Measurements from ENCODE around the gene ANKRD16. TPM values are rescaled to one million over a fixed set of nuclear protein-coding genes. Genes with fewer than 3 reads are reported as not detected.

ANKRD16 gene
- total and polyA plus RNA-seq, 2 of the 8 experiments (the other 6 are each of a cell fraction or from before 2014, with no cell fraction given): 8.2 to 12.7 TPM

DNA sequence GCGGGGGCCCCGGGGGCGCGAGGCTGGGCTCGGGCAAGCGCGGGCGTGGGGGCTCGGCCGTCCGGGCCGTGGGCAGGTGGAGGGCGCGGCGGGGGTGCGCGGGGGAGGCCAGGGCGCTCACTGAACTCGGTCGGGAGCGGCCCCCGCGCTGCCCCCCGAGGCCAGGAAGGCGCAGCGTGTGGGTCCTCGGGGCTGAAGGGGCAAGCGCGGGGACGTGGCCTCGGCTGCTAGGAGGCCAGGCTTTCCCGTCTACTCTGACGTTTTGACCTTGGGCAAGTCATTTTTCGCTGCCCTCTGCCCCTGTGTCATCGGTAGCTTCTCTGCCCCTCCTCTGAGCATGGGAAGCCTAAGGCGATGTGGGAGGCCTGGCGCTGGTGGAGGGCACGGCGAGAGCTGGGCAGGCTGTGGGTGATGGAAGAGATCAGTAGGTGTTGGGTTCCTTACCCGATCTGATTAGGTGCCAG lies 791 bp upstream of the ANKRD16 start:
- CTCF ChIA-PET (ENCODE audit: partially characterized antibody): interaction anchor here (0.6 to 4.2 kb wide), 4 partner anchors 17 to 1612 kb away, joined by 3 to 25 read pairs (median 4); no protein-coding TSS in a partner anchor
- H3K36me3 ChIP-seq (ENCODE audit: control insufficient read depth in 2 of 4, insufficient read depth in 4 of 4, low read length in 3 of 4): peaks cover 2 to 42% (median 13%) of the 10 kb centered on the region in 4 experiments; a peak in 5 of 8 replicates
- no peak overlapping the region for H3K14ac ChIP-seq (ENCODE audit: insufficient read length)
- H3K23ac ChIP-seq (ENCODE audit: insufficient read length): no peak overlapping the region
- H2BK15ac ChIP-seq (ENCODE audit: low read length): no peak overlapping the region
- H2AFZ ChIP-seq (ENCODE audit: low read length): no peak overlapping the region
- POLR2A ChIA-PET (ENCODE audit: partially characterized antibody): interaction anchor here (0.7 to 4.4 kb wide), 8 partner anchors 13 to 114 kb away, joined by 3 to 21 read pairs (median 12); partner anchors contain the start of genes GDI2 and IL15RA
- H4K5ac ChIP-seq (ENCODE audit: insufficient read length, low read depth, low read length): no peak overlapping the region
- H3K27me3 ChIP-seq (replicated peaks in 1 of 4; ENCODE audit: control insufficient read depth in 3 of 4, extremely low read depth in 1 of 4, insufficient read depth in 3 of 4, low read length in 3 of 4): no peaks in the 10 kb centered on the region; a peak in 1 of 7 replicates
- no peak overlapping the region for H2BK20ac ChIP-seq (ENCODE audit: low read length)
- peaks cover 13% of the 10 kb centered on the region for H3K23me2 ChIP-seq (ENCODE audit: low read depth, low read length)
- no peak overlapping the region for H2BK12ac ChIP-seq (ENCODE audit: low read depth, low read length)
- peak overlapping the region; percentile 76 to 90 for H3K4me2 ChIP-seq (ENCODE audit: insufficient read depth in 1 of 2, low read depth in 2 of 2, low read length in 2 of 2)
- H3K4me1 ChIP-seq (replicated peaks in 1 of 4; ENCODE audit: control insufficient read depth in 3 of 4, insufficient read depth in 4 of 4, low read length in 3 of 4): peaks cover 5 to 14% (median 5%) of the 10 kb centered on the region in 4 experiments; a peak in 6 of 7 replicates
- H4K20me1 ChIP-seq (replicated peaks in 1 of 2; ENCODE audit: control insufficient read depth in 1 of 2, insufficient read depth in 2 of 2, low read length in 2 of 2): peaks cover 17 to 24% of the 10 kb centered on the region in 2 experiments
- H3K18ac ChIP-seq (ENCODE audit: extremely low read depth, low read length): no peak overlapping the region
- H4K91ac ChIP-seq (replicated peaks; ENCODE audit: insufficient read length, low read length): no peak overlapping the region
- H3K79me1 ChIP-seq (ENCODE audit: low read depth, low read length): peaks cover 21% of the 10 kb centered on the region
- FAIRE-seq (no peak), DNase-seq (ENCODE audit: low read depth in 1 of 2, low spot score in 2 of 2) (no peak)
- H3K4me3 ChIP-seq (ENCODE audit: extremely low read depth in 1 of 4, insufficient read depth in 2 of 4, low read depth in 3 of 4, low read length in 4 of 4): peak overlapping the region; percentile 69 to 98 (median 80)
- peak overlapping the region; percentile 40 to 91 (median 68) for H3K9ac ChIP-seq (replicated peaks in 1 of 4; ENCODE audit: extremely low read depth in 1 of 4, low read depth in 3 of 4, low read length in 3 of 4)
- no peak overlapping the region for H4K8ac ChIP-seq (ENCODE audit: extremely low read depth, insufficient read depth, low read length)
- H3K79me2 ChIP-seq (ENCODE audit: control insufficient read depth in 1 of 2, insufficient read depth in 2 of 2, low read length in 2 of 2): peaks cover 8 to 59% of the 10 kb centered on the region in 2 experiments
- H2BK5ac ChIP-seq (ENCODE audit: low read depth, low read length): no peak overlapping the region
- 10% methylated on average over 13 of the region's 40 CpGs; no CpG with 5 or more reads in 1 of the 2 experiments for WGBS, 2 experiments (ENCODE audit: extremely low coverage in 1 of 2, insufficient coverage in 1 of 2, insufficient read length in 1 of 2, insufficient replicate concordance in 2 of 2, low coverage in 1 of 2, low lambda C conversion rate in 2 of 2, missing lambda C conversion rate in 1 of 2)
- no peak overlapping the region for H3K27ac ChIP-seq (ENCODE audit: low read depth, low read length)
- H3K4ac ChIP-seq (replicated peaks; ENCODE audit: insufficient read length, low read depth, low read length): no peak overlapping the region
- H2BK120ac ChIP-seq (replicated peaks; ENCODE audit: low read depth, low read length): no peak overlapping the region
- H3K9me3 ChIP-seq (ENCODE audit: insufficient read depth in 2 of 2, low read depth in 1 of 2, low read length in 1 of 2): no peaks in the 10 kb centered on the region
- no peak overlapping the region for H3K56ac ChIP-seq (replicated peaks; ENCODE audit: insufficient read length, low read depth, low read length)
- H2AK5ac ChIP-seq (ENCODE audit: low read depth, low read length): no peak overlapping the region
- no peak for TF ChIP-seq CHD2 (IDR thresholded peaks at IDR 0.05; ENCODE audit: low read length)
- TF ChIP-seq TAF7 (optimal IDR thresholded peaks at IDR 0.05; ENCODE audit: borderline replicate concordance, low read depth, low read length): no peak
- no peak for TF ChIP-seq JUND (IDR thresholded peaks at IDR 0.05; ENCODE audit: low read length)
- no peak for TF ChIP-seq EP300 (IDR thresholded peaks at IDR 0.05; ENCODE audit: borderline replicate concordance in 1 of 2, low read depth in 2 of 2, low read length in 2 of 2)
- no peak for TF ChIP-seq CHD1 (IDR thresholded peaks at IDR 0.05; ENCODE audit: low read depth, low read length)
- TF ChIP-seq SRF (IDR thresholded peaks at IDR 0.05; ENCODE audit: low read depth, low read length): no peak
- peak; percentile 20 for TF ChIP-seq KDM4A (IDR thresholded peaks at IDR 0.05; ENCODE audit: low read depth, low read length, severe bottlenecking)
- peak; percentile 37 for TF ChIP-seq SAP30 (IDR thresholded peaks at IDR 0.05; ENCODE audit: insufficient read depth, insufficient replicate concordance, low read length)
- TF ChIP-seq CBX8 (IDR thresholded peaks at IDR 0.05; ENCODE audit: borderline replicate concordance, low read depth, low read length): no peak
- TF ChIP-seq POU5F1 (IDR thresholded peaks at IDR 0.05; ENCODE audit: low read depth, low read length): no peak
- no peak for TF ChIP-seq EGR1 (IDR thresholded peaks at IDR 0.05; ENCODE audit: borderline replicate concordance, low read depth, low read length)
- TF ChIP-seq, protein P1, sequence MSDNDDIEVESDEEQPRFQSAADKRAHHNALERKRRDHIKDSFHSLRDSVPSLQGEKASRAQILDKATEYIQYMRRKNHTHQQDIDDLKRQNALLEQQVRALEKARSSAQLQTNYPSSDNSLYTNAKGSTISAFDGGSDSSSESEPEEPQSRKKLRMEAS (IDR thresholded peaks at IDR 0.05): no peak; the same call in 1 of the 2 replicates
